ENCODE data around the gene MED15. TPM values are rescaled to one million over a fixed set of nuclear protein-coding genes. Genes with fewer than 3 reads are reported as not detected.

The MED15 gene
- total and polyA plus RNA-seq, 2 of the 8 experiments (the other 6 are each of a cell fraction or from before 2014, with no cell fraction given) = 28.3 to 57.1 TPM

DNA sequence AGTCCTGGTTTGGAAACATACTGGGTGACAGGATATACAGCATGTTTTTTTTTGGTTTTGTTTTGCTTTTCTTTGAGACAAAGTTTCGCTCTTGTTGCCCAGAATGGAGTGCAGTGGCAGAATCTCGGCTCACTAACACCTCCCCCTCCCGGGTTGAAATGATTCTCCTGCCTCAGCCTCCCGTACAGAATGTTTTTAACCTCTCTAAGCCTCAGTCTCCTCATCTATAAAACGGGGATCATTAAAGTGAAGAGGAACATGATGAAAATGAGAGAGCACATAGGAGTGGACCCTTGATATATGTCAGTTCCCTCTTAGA is 41.7 kb upstream of the MED15 start (continued):
- TF ChIP-seq, protein P1, sequence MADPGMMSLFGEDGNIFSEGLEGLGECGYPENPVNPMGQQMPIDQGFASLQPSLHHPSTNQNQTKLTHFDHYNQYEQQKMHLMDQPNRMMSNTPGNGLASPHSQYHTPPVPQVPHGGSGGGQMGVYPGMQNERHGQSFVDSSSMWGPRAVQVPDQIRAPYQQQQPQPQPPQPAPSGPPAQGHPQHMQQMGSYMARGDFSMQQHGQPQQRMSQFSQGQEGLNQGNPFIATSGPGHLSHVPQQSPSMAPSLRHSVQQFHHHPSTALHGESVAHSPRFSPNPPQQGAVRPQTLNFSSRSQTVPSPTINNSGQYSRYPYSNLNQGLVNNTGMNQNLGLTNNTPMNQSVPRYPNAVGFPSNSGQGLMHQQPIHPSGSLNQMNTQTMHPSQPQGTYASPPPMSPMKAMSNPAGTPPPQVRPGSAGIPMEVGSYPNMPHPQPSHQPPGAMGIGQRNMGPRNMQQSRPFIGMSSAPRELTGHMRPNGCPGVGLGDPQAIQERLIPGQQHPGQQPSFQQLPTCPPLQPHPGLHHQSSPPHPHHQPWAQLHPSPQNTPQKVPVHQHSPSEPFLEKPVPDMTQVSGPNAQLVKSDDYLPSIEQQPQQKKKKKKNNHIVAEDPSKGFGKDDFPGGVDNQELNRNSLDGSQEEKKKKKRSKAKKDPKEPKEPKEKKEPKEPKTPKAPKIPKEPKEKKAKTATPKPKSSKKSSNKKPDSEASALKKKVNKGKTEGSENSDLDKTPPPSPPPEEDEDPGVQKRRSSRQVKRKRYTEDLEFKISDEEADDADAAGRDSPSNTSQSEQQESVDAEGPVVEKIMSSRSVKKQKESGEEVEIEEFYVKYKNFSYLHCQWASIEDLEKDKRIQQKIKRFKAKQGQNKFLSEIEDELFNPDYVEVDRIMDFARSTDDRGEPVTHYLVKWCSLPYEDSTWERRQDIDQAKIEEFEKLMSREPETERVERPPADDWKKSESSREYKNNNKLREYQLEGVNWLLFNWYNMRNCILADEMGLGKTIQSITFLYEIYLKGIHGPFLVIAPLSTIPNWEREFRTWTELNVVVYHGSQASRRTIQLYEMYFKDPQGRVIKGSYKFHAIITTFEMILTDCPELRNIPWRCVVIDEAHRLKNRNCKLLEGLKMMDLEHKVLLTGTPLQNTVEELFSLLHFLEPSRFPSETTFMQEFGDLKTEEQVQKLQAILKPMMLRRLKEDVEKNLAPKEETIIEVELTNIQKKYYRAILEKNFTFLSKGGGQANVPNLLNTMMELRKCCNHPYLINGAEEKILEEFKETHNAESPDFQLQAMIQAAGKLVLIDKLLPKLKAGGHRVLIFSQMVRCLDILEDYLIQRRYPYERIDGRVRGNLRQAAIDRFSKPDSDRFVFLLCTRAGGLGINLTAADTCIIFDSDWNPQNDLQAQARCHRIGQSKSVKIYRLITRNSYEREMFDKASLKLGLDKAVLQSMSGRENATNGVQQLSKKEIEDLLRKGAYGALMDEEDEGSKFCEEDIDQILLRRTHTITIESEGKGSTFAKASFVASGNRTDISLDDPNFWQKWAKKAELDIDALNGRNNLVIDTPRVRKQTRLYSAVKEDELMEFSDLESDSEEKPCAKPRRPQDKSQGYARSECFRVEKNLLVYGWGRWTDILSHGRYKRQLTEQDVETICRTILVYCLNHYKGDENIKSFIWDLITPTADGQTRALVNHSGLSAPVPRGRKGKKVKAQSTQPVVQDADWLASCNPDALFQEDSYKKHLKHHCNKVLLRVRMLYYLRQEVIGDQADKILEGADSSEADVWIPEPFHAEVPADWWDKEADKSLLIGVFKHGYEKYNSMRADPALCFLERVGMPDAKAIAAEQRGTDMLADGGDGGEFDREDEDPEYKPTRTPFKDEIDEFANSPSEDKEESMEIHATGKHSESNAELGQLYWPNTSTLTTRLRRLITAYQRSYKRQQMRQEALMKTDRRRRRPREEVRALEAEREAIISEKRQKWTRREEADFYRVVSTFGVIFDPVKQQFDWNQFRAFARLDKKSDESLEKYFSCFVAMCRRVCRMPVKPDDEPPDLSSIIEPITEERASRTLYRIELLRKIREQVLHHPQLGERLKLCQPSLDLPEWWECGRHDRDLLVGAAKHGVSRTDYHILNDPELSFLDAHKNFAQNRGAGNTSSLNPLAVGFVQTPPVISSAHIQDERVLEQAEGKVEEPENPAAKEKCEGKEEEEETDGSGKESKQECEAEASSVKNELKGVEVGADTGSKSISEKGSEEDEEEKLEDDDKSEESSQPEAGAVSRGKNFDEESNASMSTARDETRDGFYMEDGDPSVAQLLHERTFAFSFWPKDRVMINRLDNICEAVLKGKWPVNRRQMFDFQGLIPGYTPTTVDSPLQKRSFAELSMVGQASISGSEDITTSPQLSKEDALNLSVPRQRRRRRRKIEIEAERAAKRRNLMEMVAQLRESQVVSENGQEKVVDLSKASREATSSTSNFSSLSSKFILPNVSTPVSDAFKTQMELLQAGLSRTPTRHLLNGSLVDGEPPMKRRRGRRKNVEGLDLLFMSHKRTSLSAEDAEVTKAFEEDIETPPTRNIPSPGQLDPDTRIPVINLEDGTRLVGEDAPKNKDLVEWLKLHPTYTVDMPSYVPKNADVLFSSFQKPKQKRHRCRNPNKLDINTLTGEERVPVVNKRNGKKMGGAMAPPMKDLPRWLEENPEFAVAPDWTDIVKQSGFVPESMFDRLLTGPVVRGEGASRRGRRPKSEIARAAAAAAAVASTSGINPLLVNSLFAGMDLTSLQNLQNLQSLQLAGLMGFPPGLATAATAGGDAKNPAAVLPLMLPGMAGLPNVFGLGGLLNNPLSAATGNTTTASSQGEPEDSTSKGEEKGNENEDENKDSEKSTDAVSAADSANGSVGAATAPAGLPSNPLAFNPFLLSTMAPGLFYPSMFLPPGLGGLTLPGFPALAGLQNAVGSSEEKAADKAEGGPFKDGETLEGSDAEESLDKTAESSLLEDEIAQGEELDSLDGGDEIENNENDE (IDR thresholded peaks at IDR 0.05; ENCODE audit: insufficient replicate concordance, low read length) = no peak
- TF ChIP-seq RXRA (IDR thresholded peaks at IDR 0.05; ENCODE audit: insufficient read depth, low read depth, low read length) = no peak
- no peak for TF ChIP-seq NRF1 (IDR thresholded peaks at IDR 0.05; ENCODE audit: low read depth, low read length)
- no peak for TF ChIP-seq RBBP5 (IDR thresholded peaks at IDR 0.05; ENCODE audit: borderline replicate concordance, low read depth, low read length)
- TF ChIP-seq EZH2 (IDR thresholded peaks at IDR 0.05; ENCODE audit: low read depth, low read length, severe bottlenecking) = no peak

All from H1 (cell line).